Neuronal stem cell (in vitro differentiated cells): ENCODE measurements around the gene KRTAP1-5.
A peak's percentile ranks its signal among the peaks of the same experiment; 100 is the strongest.

ENCODE experiments used
- DNase-seq: peaks from one replicate; pipeline ENCODE4 v3.0.0-alpha.2; 2013; ENCODE audit warnings: low spot score
- H2AFZ ChIP-seq: one replicate; pipeline ENCODE4 v1.6.1; 2013; ENCODE audit warnings: mild to moderate bottlenecking, low read length, inconsistent platforms
- H2AK5ac ChIP-seq: 2 replicates; pipeline ENCODE4 v1.6.1; 2013; ENCODE audit warnings: low read depth, mild to moderate bottlenecking, inconsistent platforms, low read length, moderate library complexity, mixed read lengths
- H2BK120ac ChIP-seq: 2 replicates; pipeline ENCODE4 v1.6.1; 2013; ENCODE audit warnings: low read depth, mild to moderate bottlenecking, inconsistent platforms, low read length, moderate library complexity, mixed read lengths
- H2BK12ac ChIP-seq: one replicate; pipeline ENCODE4 v1.6.1; 2013; ENCODE audit warnings: low read length, inconsistent platforms
- H2BK15ac ChIP-seq: 2 replicates; pipeline ENCODE4 v1.6.1; 2013; ENCODE audit warnings: mild to moderate bottlenecking, low read length, inconsistent platforms, mixed read lengths
- H2BK5ac ChIP-seq: one replicate; pipeline ENCODE4 v1.6.1; 2013; ENCODE audit warnings: inconsistent platforms, mild to moderate bottlenecking, low read length, moderate library complexity
- H3K14ac ChIP-seq: one replicate; pipeline ENCODE4 v1.6.1; 2013; ENCODE audit warnings: low read length, inconsistent platforms
- H3K18ac ChIP-seq: 2 replicates; pipeline ENCODE4 v1.6.1; 2013; ENCODE audit warnings: low read length, inconsistent platforms
- H3K23ac ChIP-seq: 2 replicates; pipeline ENCODE4 v1.6.1; 2013; ENCODE audit warnings: low read depth, mild to moderate bottlenecking, mixed read lengths, low read length, inconsistent platforms; ENCODE audit not compliant: poor library complexity
- H3K27ac ChIP-seq: replicated peaks from 3 replicates; pipeline ENCODE4 v1.5.1; 2013; ENCODE audit warnings: low read length, inconsistent platforms
- H3K27me3 ChIP-seq, 3 experiments: 2 replicates each; pipeline ENCODE4 v1.6.1; 2013; ENCODE audit warnings: low read length in 3 of 3, mild to moderate bottlenecking in 2 of 3, inconsistent platforms in 1 of 3, low read depth in 1 of 3, mixed read lengths in 1 of 3, moderate library complexity in 1 of 3; ENCODE audit not compliant: control insufficient read depth in 3 of 3, insufficient read depth in 3 of 3
- H3K36me3 ChIP-seq, 2 donors: replicated peaks in 1 of 2; 2 replicates each; pipeline ENCODE4 v1.6.1; 2013; ENCODE audit warnings: low read length in 2 of 2; ENCODE audit not compliant: control insufficient read depth in 2 of 2, insufficient read depth in 2 of 2
- H3K4ac ChIP-seq: 2 replicates; pipeline ENCODE4 v1.6.1; 2013; ENCODE audit warnings: inconsistent platforms, mild to moderate bottlenecking, low read length, moderate library complexity
- H3K4me1 ChIP-seq, 2 donors: 1 replicate in 1 of 2; 2 replicates in 1 of 2; pipeline ENCODE4 v1.6.1; 2013; ENCODE audit warnings: low read length in 2 of 2, low read depth in 1 of 2; ENCODE audit not compliant: control insufficient read depth in 2 of 2, insufficient read depth in 1 of 2
- H3K4me2 ChIP-seq: one replicate; pipeline ENCODE4 v1.6.1; 2013; ENCODE audit warnings: mild to moderate bottlenecking, low read length, inconsistent platforms; ENCODE audit not compliant: insufficient read depth, poor library complexity, severe bottlenecking
- H3K4me3 ChIP-seq, 2 donors: 2 replicates each; pipeline ENCODE4 v1.5.1; 2013; ENCODE audit warnings: low read length in 2 of 2, mild to moderate bottlenecking in 2 of 2, inconsistent platforms in 1 of 2, moderate library complexity in 1 of 2
- H3K79me1 ChIP-seq: one replicate; pipeline ENCODE4 v1.6.1; 2013; ENCODE audit warnings: low read depth, mild to moderate bottlenecking, inconsistent platforms, low read length, moderate library complexity
- H3K9ac ChIP-seq: one replicate; pipeline ENCODE4 v1.6.1; 2013; ENCODE audit warnings: mild to moderate bottlenecking, low read depth, low read length, inconsistent platforms; ENCODE audit not compliant: poor library complexity
- H3K9me3 ChIP-seq, 2 donors: replicated peaks in 1 of 2; 2 replicates each; pipeline versions ENCODE3 to v1.6.1; 2013; ENCODE audit warnings: low read length in 2 of 2, mild to moderate bottlenecking in 2 of 2, inconsistent platforms in 1 of 2, low read depth in 1 of 2, mixed read lengths in 1 of 2, moderate library complexity in 1 of 2; ENCODE audit not compliant: control insufficient read depth in 2 of 2, insufficient read depth in 1 of 2
- H4K8ac ChIP-seq: one replicate; pipeline ENCODE4 v1.6.1; 2013; ENCODE audit warnings: low read depth, mild to moderate bottlenecking, inconsistent platforms, low read length, moderate library complexity
- H4K91ac ChIP-seq: one replicate; pipeline ENCODE4 v1.6.1; 2013; ENCODE audit warnings: low read length, low read depth, mild to moderate bottlenecking, inconsistent platforms; ENCODE audit not compliant: poor library complexity
- WGBS, 2 donors: extraction: QIAGEN DNeasy Blood & Tissue Kit; methylation state at CpG; one replicate each; pipeline ENCODE4 v1.1.7; 2013; ENCODE audit warnings: missing lambda C conversion rate in 2 of 2, mixed read lengths in 1 of 2; ENCODE audit not compliant: insufficient read length in 2 of 2, insufficient replicate concordance in 1 of 2; ENCODE audit errors: extremely low coverage in 2 of 2; 5-methylcytosine and 5-hydroxymethylcytosine counted together

The KRTAP1-5 gene

GRCh38 chr17:41015454-41015853, 11.6 kb downstream of the KRTAP1-5 start:
- Histone ChIP-seq H3K4me3 (no peak overlapping the region), H3K4me1 (no peaks in the 10 kb centered on the region), H3K4me2 (no peak overlapping the region), H4K8ac (no peak overlapping the region), H2BK5ac (no peak overlapping the region), H3K79me1 (no peaks in the 10 kb centered on the region), H2AK5ac (no peak overlapping the region), H3K9ac (no peak overlapping the region), H3K4ac (no peak overlapping the region), H3K18ac (no peak overlapping the region), H3K9me3 (no peaks in the 10 kb centered on the region), H3K14ac (no peak overlapping the region), H3K27ac (no peak overlapping the region), H3K27me3 (no peaks in the 10 kb centered on the region), H3K23ac (no peak overlapping the region), H4K91ac (no peak overlapping the region), H2BK12ac (no peak overlapping the region), H3K36me3 (no peaks in the 10 kb centered on the region), H2BK15ac (no peak overlapping the region), H2BK120ac (no peak overlapping the region), H2AFZ (no peak overlapping the region)
- no peak for DNase-seq
- no CpG with 5 or more reads among the region's 7 CpGs for WGBS, 2 donors

GRCh38 chr17:41013606-41014005, 13.4 kb downstream of the KRTAP1-5 start:
- Histone ChIP-seq H2BK5ac (no peak overlapping the region), H3K79me1 (no peaks in the 10 kb centered on the region), H3K36me3 (no peaks in the 10 kb centered on the region), H3K4me3 (no peak overlapping the region), H3K27me3 (no peaks in the 10 kb centered on the region), H2BK120ac (no peak overlapping the region), H4K8ac (no peak overlapping the region), H3K4me2 (no peak overlapping the region), H3K23ac (no peak overlapping the region), H3K14ac (no peak overlapping the region), H3K9ac (no peak overlapping the region), H2AK5ac (no peak overlapping the region), H3K18ac (no peak overlapping the region), H2BK15ac (no peak overlapping the region), H3K9me3 (no peaks in the 10 kb centered on the region), H2AFZ (no peak overlapping the region), H4K91ac (no peak overlapping the region), H3K27ac (no peak overlapping the region), H3K4ac (no peak overlapping the region), H2BK12ac (no peak overlapping the region), H3K4me1 (peaks cover 0 to 4% of the 10 kb centered on the region in 2 donors)
- DNase-seq: no peak
- WGBS, 2 donors: no CpG with 5 or more reads among the region's 1 CpG

GRCh38 chr17:41013181-41013580, 13.8 kb downstream of the KRTAP1-5 start:
- H3K9me3 ChIP-seq: no peaks in the 10 kb centered on the region
- no peaks in the 10 kb centered on the region for H3K27me3 ChIP-seq

GRCh38 chr17:41012326-41013120, 14.5 kb downstream of the KRTAP1-5 start:
- Histone ChIP-seq H3K23ac (no peak overlapping the region), H3K4me3 (peak overlapping the region in 1 of 2 donors; percentile 25), H2BK5ac (no peak overlapping the region), H3K36me3 (no peaks in the 10 kb centered on the region), H4K91ac (no peak overlapping the region), H2AK5ac (no peak overlapping the region), H2AFZ (no peak overlapping the region), H3K9me3 (no peaks in the 10 kb centered on the region), H3K4me1 (peaks cover 0 to 5% of the 10 kb centered on the region in 2 donors), H3K14ac (no peak overlapping the region), H3K27ac (no peak overlapping the region), H2BK15ac (no peak overlapping the region), H2BK120ac (no peak overlapping the region), H3K9ac (no peak overlapping the region), H3K4ac (no peak overlapping the region), H4K8ac (no peak overlapping the region), H2BK12ac (no peak overlapping the region), H3K4me2 (no peak overlapping the region), H3K27me3 (no peaks in the 10 kb centered on the region), H3K79me1 (no peaks in the 10 kb centered on the region), H3K18ac (no peak overlapping the region)
- 100% methylated on average over 1 of the region's 6 CpGs; no CpG with 5 or more reads in 1 of the 2 donors for WGBS, 2 donors
- no peak for DNase-seq

More at GRCh38 chr17:41013181-41013580, 13.8 kb downstream of the KRTAP1-5 start:
- Histone ChIP-seq H2BK120ac (no peak overlapping the region), H2AFZ (no peak overlapping the region), H2BK12ac (no peak overlapping the region), H2AK5ac (no peak overlapping the region), H3K27ac (no peak overlapping the region), H3K4ac (no peak overlapping the region), H3K4me1 (peaks cover 0 to 5% of the 10 kb centered on the region in 2 donors), H3K23ac (no peak overlapping the region), H3K14ac (no peak overlapping the region), H3K4me2 (no peak overlapping the region), H3K79me1 (no peaks in the 10 kb centered on the region), H3K9ac (no peak overlapping the region), H3K18ac (no peak overlapping the region), H4K8ac (no peak overlapping the region), H4K91ac (no peak overlapping the region), H3K4me3 (peak overlapping the region in 1 of 2 donors; percentile 25), H3K36me3 (no peaks in the 10 kb centered on the region), H2BK5ac (no peak overlapping the region), H2BK15ac (no peak overlapping the region)
- WGBS, 2 donors: no CpG with 5 or more reads among the region's 3 CpGs
- DNase-seq: no peak
